Measurements from ENCODE around the gene TSPAN17. TPM values are rescaled to one million over a fixed set of nuclear protein-coding genes. Genes with fewer than 3 reads are reported as not detected.

TSPAN17 gene
- total RNA-seq, 1 donor from 2014 or later = 31.8 TPM

DNA sequence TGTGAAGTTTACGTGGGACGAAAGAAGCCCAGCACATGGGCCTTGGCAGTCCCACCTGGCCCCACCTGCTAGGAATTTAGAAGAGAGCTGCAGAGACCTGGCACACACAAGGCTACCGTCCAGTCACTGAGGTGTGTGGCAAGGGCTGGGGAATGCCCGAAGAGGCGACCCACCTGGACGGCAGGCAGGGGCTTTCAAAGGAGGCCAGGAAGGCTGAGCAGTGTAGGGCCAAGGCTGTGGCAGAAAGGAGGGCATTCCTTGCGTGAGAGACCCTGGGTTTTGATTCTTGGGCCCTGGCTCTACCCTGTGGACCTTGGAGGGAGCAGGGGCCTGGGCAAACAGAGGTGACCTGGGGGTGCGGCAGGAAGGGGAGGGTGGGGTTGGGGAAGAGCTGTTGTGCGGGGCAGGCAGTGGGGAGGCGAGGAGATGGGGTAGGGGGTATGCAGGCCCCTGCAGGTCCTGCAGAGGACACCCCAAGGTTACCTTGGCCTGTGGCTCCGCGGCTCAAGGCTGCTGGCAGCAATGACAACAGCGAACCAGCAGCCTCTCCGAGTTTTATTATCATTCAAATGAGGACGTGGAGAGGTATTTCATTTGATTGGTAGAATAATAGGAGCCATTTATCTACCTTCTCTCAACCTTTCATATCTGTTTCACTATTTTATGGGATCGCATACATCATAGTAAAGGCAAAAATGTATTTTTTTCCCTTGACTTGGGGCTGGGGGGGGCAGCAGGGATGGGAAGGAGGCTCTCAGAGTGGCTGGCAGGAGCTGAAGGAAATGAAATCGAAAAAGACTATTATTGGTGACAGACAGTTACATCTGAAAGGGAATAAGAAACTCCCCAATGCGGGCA, 24.8 kb downstream of the TSPAN17 start:
- TF ChIP-seq, protein P1, sequence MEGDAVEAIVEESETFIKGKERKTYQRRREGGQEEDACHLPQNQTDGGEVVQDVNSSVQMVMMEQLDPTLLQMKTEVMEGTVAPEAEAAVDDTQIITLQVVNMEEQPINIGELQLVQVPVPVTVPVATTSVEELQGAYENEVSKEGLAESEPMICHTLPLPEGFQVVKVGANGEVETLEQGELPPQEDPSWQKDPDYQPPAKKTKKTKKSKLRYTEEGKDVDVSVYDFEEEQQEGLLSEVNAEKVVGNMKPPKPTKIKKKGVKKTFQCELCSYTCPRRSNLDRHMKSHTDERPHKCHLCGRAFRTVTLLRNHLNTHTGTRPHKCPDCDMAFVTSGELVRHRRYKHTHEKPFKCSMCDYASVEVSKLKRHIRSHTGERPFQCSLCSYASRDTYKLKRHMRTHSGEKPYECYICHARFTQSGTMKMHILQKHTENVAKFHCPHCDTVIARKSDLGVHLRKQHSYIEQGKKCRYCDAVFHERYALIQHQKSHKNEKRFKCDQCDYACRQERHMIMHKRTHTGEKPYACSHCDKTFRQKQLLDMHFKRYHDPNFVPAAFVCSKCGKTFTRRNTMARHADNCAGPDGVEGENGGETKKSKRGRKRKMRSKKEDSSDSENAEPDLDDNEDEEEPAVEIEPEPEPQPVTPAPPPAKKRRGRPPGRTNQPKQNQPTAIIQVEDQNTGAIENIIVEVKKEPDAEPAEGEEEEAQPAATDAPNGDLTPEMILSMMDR (IDR thresholded peaks at IDR 0.05) = no peak
- DNase-seq (no peak), ATAC-seq (no peak)
- Histone ChIP-seq H3K4me3 (no peak overlapping the region), H3K27me3 (peaks cover 24% of the 10 kb centered on the region), H3K4me1 (no peaks in the 10 kb centered on the region), H3K9me3 (no peaks in the 10 kb centered on the region), H3K36me3 (no peaks in the 10 kb centered on the region), H3K27ac (no peak overlapping the region)
- intact Hi-C loops (cut with DNase I) = no loop called here

DNA sequence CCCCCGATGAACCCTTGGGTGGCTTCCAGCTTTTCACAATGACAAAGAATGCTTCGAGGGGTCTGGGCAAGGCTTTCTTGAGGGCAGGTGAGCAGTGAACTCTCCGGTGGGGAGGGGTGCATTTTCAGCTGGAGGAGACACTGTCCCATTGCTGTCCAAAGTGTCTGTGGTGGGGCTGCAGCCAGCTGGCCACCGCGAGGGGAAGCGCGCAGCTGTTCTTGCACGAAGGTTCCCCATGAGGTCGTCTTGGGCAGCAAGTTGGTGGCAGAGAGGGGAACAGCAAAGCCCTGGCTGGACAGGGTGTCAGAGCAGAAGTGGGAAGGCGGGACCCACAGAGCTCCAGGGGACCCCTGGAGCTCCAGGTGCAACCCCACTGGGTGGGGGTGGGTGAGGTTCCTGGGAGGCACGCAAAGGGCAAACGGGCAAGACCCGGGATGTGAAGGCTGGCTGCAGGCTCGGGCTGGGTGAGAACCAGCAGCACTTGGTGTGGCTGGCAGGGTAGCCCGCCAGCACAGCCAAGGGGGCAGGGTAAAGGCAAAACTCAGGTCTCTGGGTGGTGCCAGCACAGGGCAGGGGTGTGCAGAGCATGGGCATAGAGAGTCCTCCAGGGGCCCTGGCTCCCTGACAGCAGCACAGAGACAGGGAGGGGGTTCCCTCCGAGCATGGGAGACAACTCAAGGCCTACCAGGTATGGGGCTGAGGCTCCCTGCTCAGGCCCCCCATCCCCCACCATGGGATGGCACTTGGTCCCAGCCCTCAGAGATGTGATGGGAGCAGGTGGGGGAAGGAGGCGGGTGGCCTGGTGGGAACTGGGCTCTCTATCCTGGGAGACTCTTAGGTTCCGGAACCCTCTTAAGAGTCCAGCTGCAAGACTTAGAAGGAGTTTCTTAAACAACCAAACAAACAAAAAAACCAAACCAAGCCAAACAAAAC, 26.6 kb downstream of the TSPAN17 start:
- DNase-seq = no peak
- peaks cover 33% of the 10 kb centered on the region for H3K27me3 ChIP-seq

DNA sequence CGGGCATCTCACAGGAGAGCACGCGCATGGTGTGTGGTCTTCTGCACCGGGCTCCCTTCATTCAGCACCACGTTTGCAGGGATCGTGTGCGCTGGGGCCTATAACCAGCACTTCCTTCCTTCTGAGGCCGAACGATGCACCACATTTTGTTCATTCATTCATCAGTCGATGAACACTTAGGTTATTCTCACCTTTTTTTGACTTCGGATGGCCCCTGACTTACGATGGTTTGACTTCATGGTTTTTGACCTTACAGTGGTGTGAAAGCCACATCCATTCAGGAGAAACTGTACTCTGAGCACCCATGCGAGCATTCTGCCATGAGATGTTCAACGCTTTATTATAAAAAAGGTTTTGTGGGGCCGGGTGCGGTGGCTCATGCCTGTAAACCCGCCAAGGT, 27.5 kb downstream of the TSPAN17 start:
- H3K36me3 ChIP-seq = no peaks in the 10 kb centered on the region
- H3K27ac ChIP-seq = no peak overlapping the region
- ATAC-seq (no peak), DNase-seq (no peak)
- H3K4me3 ChIP-seq = no peak overlapping the region
- H3K9me3 ChIP-seq = no peaks in the 10 kb centered on the region
- TF ChIP-seq, protein P1 (IDR thresholded peaks at IDR 0.05) = no peak
- H3K4me1 ChIP-seq = no peaks in the 10 kb centered on the region
- intact Hi-C loops (cut with DNase I) = no loop called here
- H3K27me3 ChIP-seq = peaks cover 37% of the 10 kb centered on the region

More for the DNA sequence above, 26.6 kb downstream of the TSPAN17 start:
- Histone ChIP-seq H3K9me3 (no peaks in the 10 kb centered on the region), H3K27ac (no peak overlapping the region), H3K4me3 (no peak overlapping the region), H3K36me3 (no peaks in the 10 kb centered on the region), H3K4me1 (no peaks in the 10 kb centered on the region)
- ATAC-seq = no peak
- intact Hi-C loops (cut with DNase I) = no loop called here
- TF ChIP-seq, protein P1 (IDR thresholded peaks at IDR 0.05) = no peak

DNA sequence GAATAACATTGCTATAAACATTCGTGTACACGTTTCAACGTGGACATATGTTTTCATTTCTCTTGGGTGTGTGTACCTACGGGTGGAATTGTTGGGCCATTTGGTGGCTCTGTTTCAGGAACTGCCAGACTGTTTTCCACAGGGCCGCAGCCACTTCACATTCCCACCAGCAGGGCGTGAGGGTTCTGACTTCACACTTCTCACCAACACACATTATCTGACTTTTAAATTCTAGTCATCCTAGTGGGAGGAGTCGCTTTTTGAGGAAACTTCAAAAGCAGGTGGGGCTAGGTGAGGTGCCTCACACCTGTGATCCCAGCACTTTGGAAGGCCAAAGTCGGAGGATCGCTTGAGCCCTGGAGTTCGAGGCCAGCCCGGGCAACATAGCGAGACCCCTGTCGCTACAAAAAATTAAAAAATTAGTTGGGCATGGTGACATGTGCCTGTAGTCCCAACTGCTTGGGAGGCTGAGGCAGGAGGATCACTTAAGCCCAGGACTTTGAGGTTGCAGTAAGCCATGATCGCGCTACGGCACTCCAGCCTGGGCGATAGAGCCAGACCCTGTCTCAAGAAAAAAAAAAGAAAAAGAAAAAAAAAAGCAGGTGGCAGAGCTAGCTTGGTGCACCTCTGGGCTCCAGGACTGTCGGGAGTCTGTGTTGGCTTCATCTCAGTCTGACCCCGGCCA, 28.5 kb downstream of the TSPAN17 start:
- ATAC-seq = no peak
- no peaks in the 10 kb centered on the region for H3K9me3 ChIP-seq
- peaks cover 37% of the 10 kb centered on the region for H3K27me3 ChIP-seq
- H3K4me1 ChIP-seq = no peaks in the 10 kb centered on the region
- H3K36me3 ChIP-seq = no peaks in the 10 kb centered on the region
- TF ChIP-seq, protein P1 (IDR thresholded peaks at IDR 0.05) = peak; percentile 12
- intact Hi-C loops (cut with DNase I) = no loop called here
- H3K27ac ChIP-seq = no peak overlapping the region
- no peak for DNase-seq
- H3K4me3 ChIP-seq = no peak overlapping the region

DNA sequence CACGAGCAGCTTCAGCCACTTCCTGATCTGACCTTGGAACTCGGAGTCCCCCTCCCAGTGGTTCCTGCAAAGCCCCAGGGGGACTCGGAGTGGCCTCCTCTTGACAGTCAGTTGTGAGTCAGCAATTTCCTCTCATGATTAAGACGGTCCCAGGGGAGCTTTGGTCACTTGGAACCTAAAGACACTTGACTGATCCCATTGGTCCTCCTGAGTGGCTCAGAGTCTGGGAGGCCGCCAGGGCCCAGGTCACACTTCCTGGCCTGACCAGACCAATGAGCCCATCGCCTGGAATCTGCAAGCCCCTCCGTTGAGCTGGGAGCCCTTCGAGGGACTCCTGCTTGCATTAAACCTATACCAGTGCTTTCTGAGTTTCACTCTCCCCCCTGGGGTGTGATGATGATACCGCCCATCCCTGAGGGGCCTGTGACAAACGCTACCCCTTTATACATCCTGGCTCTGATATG, 29.1 kb downstream of the TSPAN17 start:
- peaks cover 41% of the 10 kb centered on the region for H3K27me3 ChIP-seq
- no peak overlapping the region for H3K4me3 ChIP-seq
- H3K36me3 ChIP-seq = no peaks in the 10 kb centered on the region
- intact Hi-C loops (cut with DNase I) = no loop called here
- ATAC-seq (no peak), DNase-seq (no peak)
- TF ChIP-seq, protein P1 (IDR thresholded peaks at IDR 0.05) = no peak
- H3K27ac ChIP-seq = no peak overlapping the region
- H3K9me3 ChIP-seq = no peaks in the 10 kb centered on the region
- no peaks in the 10 kb centered on the region for H3K4me1 ChIP-seq
